Kidney (tissue), 14 donors: ENCODE results near the gene PPM1D. TPM values are rescaled to one million over a fixed set of nuclear protein-coding genes. Genes with fewer than 3 reads are reported as not detected.
A peak's percentile ranks its signal among the peaks of the same experiment; 100 is the strongest.

ENCODE experiments used
- DNase-seq, 5 donors: peaks; one replicate each; pipeline ENCODE4 v3.0.0-alpha.2; 2013 to 2020
- FAIRE-seq: peaks from 2 replicates; lab custom pipeline; 2012; peaks lifted over from hg19 to GRCh38; lab: Jason Lieb, UNC
- H3K27ac ChIP-seq, 2 donors: one replicate each; pipeline ENCODE4 v1.7.0; 2013; ENCODE audit warnings: low read depth in 2 of 2, low read length in 2 of 2, inconsistent platforms in 1 of 2
- H3K27me3 ChIP-seq: one replicate; pipeline ENCODE4 v1.7.1; 2013; ENCODE audit warnings: low read length, inconsistent platforms; ENCODE audit not compliant: control insufficient read depth, insufficient read depth
- H3K36me3 ChIP-seq, 3 donors: one replicate each; pipeline versions ENCODE4 v1.7.0 to v1.7.1; 2013; ENCODE audit warnings: low read length in 3 of 3, control low read depth in 1 of 3, inconsistent platforms in 1 of 3; ENCODE audit not compliant: insufficient read depth in 3 of 3, control insufficient read depth in 2 of 3
- H3K4me1 ChIP-seq, 3 donors: one replicate each; pipeline versions ENCODE4 v1.7.0 to v1.7.1; 2013; ENCODE audit warnings: low read length in 3 of 3, inconsistent platforms in 1 of 3, low read depth in 1 of 3; ENCODE audit not compliant: control insufficient read depth in 2 of 3, insufficient read depth in 2 of 3
- H3K4me3 ChIP-seq, 3 donors: one replicate each; pipeline versions ENCODE4 v1.7.0 to v1.8.1; 2013; ENCODE audit warnings: low read length in 3 of 3, control low read depth in 1 of 3, inconsistent platforms in 1 of 3
- H3K9ac ChIP-seq, 3 donors: one replicate each; pipeline versions ENCODE4 v1.7.0 to v1.7.1; 2013; ENCODE audit warnings: low read length in 3 of 3, control low read depth in 1 of 3, inconsistent platforms in 1 of 3
- H3K9me3 ChIP-seq, 3 donors: one replicate each; pipeline versions ENCODE4 v1.7.0 to v1.7.1; 2013; ENCODE audit warnings: low read length in 3 of 3, control low read depth in 1 of 3, inconsistent platforms in 1 of 3; ENCODE audit not compliant: control insufficient read depth in 2 of 3, insufficient read depth in 1 of 3
- intact Hi-C: fragments of 100-400 bp; cut with DNase I; formaldehyde crosslinking; loops from one replicate; pipeline ENCODE4 v1.11.1; 2022
- polyA plus RNA-seq: library from polyadenylated mRNA; stranded (reverse); fragments of 350-450 nt; fragmentation: Illumina TruSeq; extraction: RNeasy Lipid Tissue Mini Kit (QIAGEN cat#74804); gene quantifications from one replicate; pipeline ENCODE4 v1.2.3, GENCODE V29; 2014; ENCODE audit warnings: low read depth, low replicate concordance; ENCODE audit not compliant: insufficient read depth
- total RNA-seq: library from RNA; stranded (reverse); fragmentation: NEBNext Ultra II Directional; extraction: Animal tissue kit (Norgen Biotek cat#: 25700); gene quantifications from one replicate; pipeline ENCODE4 v1.2.1, GENCODE V29; 2021
- TF ChIP-seq, protein P1 (sequence below): IDR thresholded peaks from 3 replicates; pipeline ENCODE4 v1.5.1; 2012; ENCODE audit warnings: mild to moderate bottlenecking, moderate library complexity, borderline replicate concordance; ENCODE audit not compliant: insufficient read depth; ENCODE audit errors: extremely low read depth
- donor health status: control.
- donor health status: control.
- donor health status: control.
- donor health status: control.
- donor health status: control.
- donor health status: DM: yes; HTN: yes; CAD: no.
- donor health status: Normal renal cell carcinoma (clear cell type).

PPM1D gene
- total and polyA plus RNA-seq, 2 donors from 2014 or later, result 4.5 to 16.6 TPM

DNA sequence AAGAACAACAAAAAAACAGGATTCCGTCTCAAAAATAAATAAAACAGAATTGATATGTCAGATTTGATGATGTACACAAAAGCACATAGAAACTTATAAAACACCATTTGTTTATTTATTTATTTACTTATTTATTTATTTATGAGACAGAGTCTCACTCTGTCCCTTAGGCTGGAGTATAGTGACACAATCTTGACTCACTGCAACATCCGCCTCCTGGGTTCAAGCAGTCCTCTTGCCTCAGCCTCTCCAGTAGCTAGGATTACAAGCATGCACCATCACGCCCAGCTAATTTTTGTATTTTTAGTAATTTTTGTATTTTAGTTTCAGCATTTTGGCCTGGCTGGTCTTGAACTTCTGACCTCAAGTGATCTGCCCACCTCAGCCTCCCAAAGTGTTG is 99.1 kb downstream of the PPM1D start:
- TF ChIP-seq, protein P1, sequence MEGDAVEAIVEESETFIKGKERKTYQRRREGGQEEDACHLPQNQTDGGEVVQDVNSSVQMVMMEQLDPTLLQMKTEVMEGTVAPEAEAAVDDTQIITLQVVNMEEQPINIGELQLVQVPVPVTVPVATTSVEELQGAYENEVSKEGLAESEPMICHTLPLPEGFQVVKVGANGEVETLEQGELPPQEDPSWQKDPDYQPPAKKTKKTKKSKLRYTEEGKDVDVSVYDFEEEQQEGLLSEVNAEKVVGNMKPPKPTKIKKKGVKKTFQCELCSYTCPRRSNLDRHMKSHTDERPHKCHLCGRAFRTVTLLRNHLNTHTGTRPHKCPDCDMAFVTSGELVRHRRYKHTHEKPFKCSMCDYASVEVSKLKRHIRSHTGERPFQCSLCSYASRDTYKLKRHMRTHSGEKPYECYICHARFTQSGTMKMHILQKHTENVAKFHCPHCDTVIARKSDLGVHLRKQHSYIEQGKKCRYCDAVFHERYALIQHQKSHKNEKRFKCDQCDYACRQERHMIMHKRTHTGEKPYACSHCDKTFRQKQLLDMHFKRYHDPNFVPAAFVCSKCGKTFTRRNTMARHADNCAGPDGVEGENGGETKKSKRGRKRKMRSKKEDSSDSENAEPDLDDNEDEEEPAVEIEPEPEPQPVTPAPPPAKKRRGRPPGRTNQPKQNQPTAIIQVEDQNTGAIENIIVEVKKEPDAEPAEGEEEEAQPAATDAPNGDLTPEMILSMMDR, result no peak
- intact Hi-C loops, result no loop called here
- no peak for DNase-seq
- no peaks in the 10 kb centered on the region for H3K9me3 ChIP-seq
- peaks cover 0 to 4% (median 0%) of the 10 kb centered on the region in 3 donors for H3K36me3 ChIP-seq
- no peak overlapping the region for H3K4me3 ChIP-seq
- H3K27me3 ChIP-seq, result no peaks in the 10 kb centered on the region
- H3K4me1 ChIP-seq, result no peaks in the 10 kb centered on the region
- FAIRE-seq, result no peak
- no peak overlapping the region for H3K9ac ChIP-seq
- H3K27ac ChIP-seq, result no peak overlapping the region

DNA sequence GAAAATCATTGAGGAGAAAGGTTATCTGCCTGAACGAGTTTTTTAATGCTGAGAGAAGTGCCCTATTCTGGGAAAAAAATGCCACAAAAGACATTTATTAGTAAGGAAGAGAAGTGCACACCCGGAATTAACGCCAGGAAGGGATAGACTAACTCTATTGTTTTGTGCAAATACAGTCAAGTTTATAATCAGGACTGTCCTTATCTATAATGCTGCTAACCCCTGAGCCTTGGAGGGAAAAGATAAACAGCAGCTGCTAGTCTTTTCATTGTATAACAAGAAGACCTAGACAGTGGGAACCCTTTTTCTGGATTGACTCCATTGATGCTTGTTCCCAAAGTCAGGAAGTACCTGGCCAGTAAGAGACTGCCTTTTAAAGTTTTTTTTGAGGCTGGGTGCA is 104.2 kb downstream of the PPM1D start:
- Histone ChIP-seq H3K36me3 (peaks cover 0 to 2% (median 0%) of the 10 kb centered on the region in 3 donors), H3K4me1 (no peaks in the 10 kb centered on the region), H3K4me3 (no peak overlapping the region), H3K9me3 (no peaks in the 10 kb centered on the region), H3K9ac (no peak overlapping the region), H3K27me3 (no peaks in the 10 kb centered on the region), H3K27ac (no peak overlapping the region)
- intact Hi-C loops, result no loop called here
- no peak for DNase-seq
- TF ChIP-seq, protein P1, result no peak
- FAIRE-seq, result no peak

DNA sequence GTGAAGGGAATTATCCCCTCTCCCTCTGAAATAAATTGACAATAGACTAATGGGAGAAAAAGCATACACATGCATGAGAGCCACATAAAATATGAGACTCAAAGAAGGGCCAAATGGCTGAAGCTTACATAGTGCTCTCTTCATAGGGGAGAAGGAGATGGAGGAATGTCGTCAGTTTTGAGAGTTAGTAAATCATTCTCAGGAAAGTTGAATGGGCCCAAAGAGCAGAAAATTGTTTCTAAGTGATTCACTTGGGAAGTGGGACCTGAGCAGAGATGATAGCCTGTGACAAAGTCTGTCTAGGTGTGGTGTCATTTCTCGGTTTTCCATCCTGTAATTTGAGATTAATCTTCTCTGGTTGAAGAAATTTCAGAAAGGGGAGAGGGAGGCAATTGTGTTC is 112.7 kb downstream of the PPM1D start:
- FAIRE-seq (no peak), DNase-seq (peak in 2 of 5 donors; percentile 5 to 7)
- Histone ChIP-seq H3K4me1 (peaks cover 0 to 2% (median 0%) of the 10 kb centered on the region in 3 donors), H3K36me3 (peaks cover 0 to 2% (median 0%) of the 10 kb centered on the region in 3 donors), H3K9ac (no peak overlapping the region), H3K9me3 (no peaks in the 10 kb centered on the region), H3K27me3 (no peaks in the 10 kb centered on the region), H3K27ac (no peak overlapping the region), H3K4me3 (no peak overlapping the region)
- intact Hi-C loops, result no loop called here
- TF ChIP-seq, protein P1, result no peak

DNA sequence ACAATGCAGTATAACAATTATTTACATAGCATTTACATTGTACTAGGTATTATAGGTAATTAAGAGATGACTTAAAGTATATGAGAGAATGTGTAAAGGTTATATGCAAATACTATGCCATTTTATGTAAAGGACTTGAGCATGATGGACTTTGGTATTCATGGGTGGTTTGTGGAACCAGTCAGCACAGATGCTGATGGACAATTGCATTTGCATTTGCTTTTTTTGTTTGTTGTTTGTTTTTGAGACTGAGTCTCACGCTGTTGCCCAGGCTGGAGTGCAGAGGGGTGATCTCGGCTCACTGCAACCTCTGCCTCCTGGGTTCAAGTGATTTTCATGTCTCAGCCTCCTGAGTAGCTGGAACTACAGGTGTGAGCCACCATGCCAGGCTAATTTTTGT is 113.6 kb downstream of the PPM1D start:
- Histone ChIP-seq H3K9me3 (no peaks in the 10 kb centered on the region), H3K36me3 (peaks cover 0 to 2% (median 0%) of the 10 kb centered on the region in 3 donors), H3K9ac (no peak overlapping the region), H3K4me3 (no peak overlapping the region), H3K27ac (no peak overlapping the region), H3K27me3 (no peaks in the 10 kb centered on the region), H3K4me1 (peaks cover 0 to 2% (median 0%) of the 10 kb centered on the region in 3 donors)
- intact Hi-C loops, result no loop called here
- no peak for FAIRE-seq
- DNase-seq, result no peak
- TF ChIP-seq, protein P1, result no peak
